Stomach (tissue), 9 donors: ENCODE results near the gene PLEKHG5. TPM values are rescaled to one million over a fixed set of nuclear protein-coding genes. Genes with fewer than 3 reads are reported as not detected.
"Not testable (repeated sequence)": the region's sequence is repeated elsewhere in the genome, so short reads cannot be mapped to it uniquely, and the experiment has no call there.

Experiments
- DNase-seq, 2 donors: peaks; one replicate each; pipeline versions ENCODE4 v3.0.0 to v3.0.0-alpha.2; 2013 to 2019
- H3K27ac ChIP-seq, 5 donors: fragments of 200-600 bp in 4 of 5; sonication (generic) in 4 of 5; one replicate each; pipeline ENCODE4 v1.5.1; 2013 to 2019; ENCODE audit warnings: mild to moderate bottlenecking in 1 of 5, moderate library complexity in 1 of 5
- H3K27me3 ChIP-seq, 3 donors: fragments of 200-600 bp; sonication (generic); one replicate each; pipeline ENCODE4 v1.5.1; 2017 to 2019; ENCODE audit warnings: mixed run types in 1 of 3
- H3K36me3 ChIP-seq, 4 donors: fragments of 200-600 bp; sonication (generic); 1 replicate in 3 of 4; 2 replicates in 1 of 4; pipeline ENCODE4 v1.5.1; 2016 to 2019
- H3K4me1 ChIP-seq, 4 donors: fragments of 200-600 bp; sonication (generic); one replicate each; pipeline ENCODE4 v1.5.1; 2016 to 2019
- H3K4me3 ChIP-seq, 4 donors: fragments of 200-600 bp; sonication (generic) in 3 of 4; one replicate each; pipeline ENCODE4 v1.5.1; 2016 to 2019; ENCODE audit warnings: mild to moderate bottlenecking in 1 of 4
- H3K9me3 ChIP-seq, 4 donors: fragments of 200-600 bp; sonication (generic); one replicate each; pipeline ENCODE4 v1.5.1; 2016 to 2019
- EP300 ChIP-seq: sonication (generic); formaldehyde crosslinking; IDR thresholded peaks from one replicate; pipeline ENCODE4 v1.6.1; 2017; ENCODE audit warnings: antibody characterized with exemption
- POLR2A ChIP-seq, 4 donors: fragments of 450-650 bp; IDR thresholded peaks; one replicate each; pipeline ENCODE4 v1.6.1; 2016; ENCODE audit warnings: antibody characterized with exemption in 4 of 4, control low read depth in 2 of 4, mild to moderate bottlenecking in 1 of 4, moderate library complexity in 1 of 4
- POLR2AphosphoS5 ChIP-seq, 3 donors: sonication (generic); formaldehyde crosslinking; IDR thresholded peaks; one replicate each; pipeline ENCODE4 v1.6.1; 2016; ENCODE audit warnings: antibody characterized with exemption in 3 of 3
- WGBS, 5 donors: extraction: QIAGEN DNeasy Blood & Tissue Kit in 3 of 5; methylation state at CpG; one replicate each; pipeline versions ENCODE4 v1.1.5 to v1.1.7; 2013 to 2018; 5-methylcytosine and 5-hydroxymethylcytosine counted together
- intact Hi-C: fragments of 100-400 bp; cut with DNase I; formaldehyde crosslinking; loops from one replicate; pipeline ENCODE4 v1.15.1; 2023; ENCODE audit warnings: low total_unique reads
- polyA plus RNA-seq, 3 donors: library from polyadenylated mRNA; stranded (reverse); fragments of 200-250 nt; gene quantifications; one replicate each; pipeline ENCODE4 v1.2.3, GENCODE V29; 2013
- total RNA-seq, 5 donors: library from RNA; depleted of rRNA; stranded (reverse); fragments of >200 nt; gene quantifications; one replicate each; pipeline versions ENCODE4 v1.1.0 to v1.2.3, GENCODE V29; 2014 to 2016
- TF ChIP-seq, protein P1 (sequence below), 7 experiments: fragments of 450-650 bp in 4 of 7; fragments of 200-600 bp in 3 of 7; sonication (generic) in 3 of 7; IDR thresholded peaks; one replicate each; pipeline ENCODE4 v1.5.1; 2016 to 2019; ENCODE audit warnings: antibody characterized with exemption in 7 of 7, control low read depth in 2 of 7, mild to moderate bottlenecking in 1 of 7
- donor health status: healthy with polysubstance abuse.
- donor health status: Bipolar disorder and iron deficiency.
- donor health status: healthy.

The PLEKHG5 gene
- total and polyA plus RNA-seq, 8 donors = 1.4 to 58.8 (median 7.4) TPM

DNA sequence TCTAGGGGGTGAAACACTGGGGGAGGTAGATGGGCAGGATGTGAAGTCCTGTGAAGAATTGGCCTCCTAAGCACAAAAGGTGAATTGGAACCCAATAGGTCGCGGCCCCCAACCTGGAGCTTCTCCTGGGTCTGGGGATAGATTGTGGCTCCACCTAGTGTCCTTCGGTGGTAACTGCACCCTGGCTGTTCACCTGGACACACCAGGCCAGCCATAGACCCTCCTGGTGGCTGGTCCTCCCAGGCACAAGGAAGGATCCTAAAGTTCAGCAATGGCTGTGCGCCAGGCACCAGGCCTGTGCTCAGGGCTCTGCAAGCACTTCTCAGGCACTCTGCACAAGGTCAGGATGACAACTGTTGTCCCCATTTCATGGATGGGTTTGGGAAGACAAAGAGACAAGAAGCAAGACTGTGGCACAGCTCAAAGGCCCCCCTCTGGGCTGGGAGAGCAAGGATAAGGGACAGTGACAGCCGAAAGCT, 53.4 kb downstream of the PLEKHG5 start:
- TF ChIP-seq, protein P1, sequence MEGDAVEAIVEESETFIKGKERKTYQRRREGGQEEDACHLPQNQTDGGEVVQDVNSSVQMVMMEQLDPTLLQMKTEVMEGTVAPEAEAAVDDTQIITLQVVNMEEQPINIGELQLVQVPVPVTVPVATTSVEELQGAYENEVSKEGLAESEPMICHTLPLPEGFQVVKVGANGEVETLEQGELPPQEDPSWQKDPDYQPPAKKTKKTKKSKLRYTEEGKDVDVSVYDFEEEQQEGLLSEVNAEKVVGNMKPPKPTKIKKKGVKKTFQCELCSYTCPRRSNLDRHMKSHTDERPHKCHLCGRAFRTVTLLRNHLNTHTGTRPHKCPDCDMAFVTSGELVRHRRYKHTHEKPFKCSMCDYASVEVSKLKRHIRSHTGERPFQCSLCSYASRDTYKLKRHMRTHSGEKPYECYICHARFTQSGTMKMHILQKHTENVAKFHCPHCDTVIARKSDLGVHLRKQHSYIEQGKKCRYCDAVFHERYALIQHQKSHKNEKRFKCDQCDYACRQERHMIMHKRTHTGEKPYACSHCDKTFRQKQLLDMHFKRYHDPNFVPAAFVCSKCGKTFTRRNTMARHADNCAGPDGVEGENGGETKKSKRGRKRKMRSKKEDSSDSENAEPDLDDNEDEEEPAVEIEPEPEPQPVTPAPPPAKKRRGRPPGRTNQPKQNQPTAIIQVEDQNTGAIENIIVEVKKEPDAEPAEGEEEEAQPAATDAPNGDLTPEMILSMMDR (IDR thresholded peaks at IDR 0.05) = peak in 5 of 7 experiments; percentile 72 to 99 (median 97)
- TF ChIP-seq EP300 (no peak), POLR2A (IDR thresholded peaks at IDR 0.05) (no peak)
- peak; percentile 69 to 82 for DNase-seq
- intact Hi-C loops = no loop called here
- peaks cover 0 to 68% (median 24%) of the 10 kb centered on the region in 3 donors for H3K27me3 ChIP-seq
- peaks cover 0 to 13% (median 12%) of the 10 kb centered on the region in 4 donors for H3K4me1 ChIP-seq
- 3 to 12% (median 8%) methylated on average over 5 of the region's 5 CpGs for WGBS, 5 donors
- H3K4me3 ChIP-seq = no peak overlapping the region
- H3K27ac ChIP-seq = no peak overlapping the region
- no peaks in the 10 kb centered on the region for H3K9me3 ChIP-seq
- H3K36me3 ChIP-seq = no peaks in the 10 kb centered on the region

DNA sequence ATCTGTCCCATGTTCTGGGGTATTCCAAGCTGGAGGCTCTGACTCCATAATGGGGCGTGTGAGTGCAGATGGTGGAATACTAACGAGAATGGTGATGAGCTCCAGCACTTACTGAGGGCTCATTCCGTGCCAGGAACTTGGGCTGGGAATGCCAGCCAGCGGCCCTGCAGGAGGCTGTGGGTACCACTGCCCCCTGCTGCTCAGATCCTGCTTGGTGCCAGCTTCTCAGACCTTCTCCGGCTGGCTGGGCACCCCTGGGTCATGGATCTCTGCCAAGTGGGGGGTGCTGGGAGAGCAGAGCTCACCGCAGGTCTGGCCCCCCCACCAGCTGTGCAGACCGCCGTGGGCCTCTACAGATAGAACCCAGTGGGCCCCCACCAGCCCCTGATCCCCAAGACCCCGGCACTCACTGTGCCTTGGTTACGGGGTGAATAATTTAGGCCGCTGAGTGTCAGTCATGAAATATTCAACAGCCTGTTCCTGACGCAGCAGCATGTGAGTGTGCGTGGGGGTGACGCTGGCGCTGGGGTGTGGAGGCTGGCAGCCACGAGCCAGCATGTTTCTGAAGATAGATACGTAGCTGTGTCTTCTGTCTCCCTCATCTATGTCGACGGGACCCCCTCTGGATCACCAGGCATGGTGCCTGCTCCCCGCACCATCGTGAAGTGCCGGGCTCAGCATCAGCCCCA, 54.3 kb downstream of the PLEKHG5 start:
- peaks cover 0 to 13% (median 12%) of the 10 kb centered on the region in 4 donors for H3K4me1 ChIP-seq
- peaks cover 0 to 70% (median 24%) of the 10 kb centered on the region in 3 donors for H3K27me3 ChIP-seq
- TF ChIP-seq, protein P1 (IDR thresholded peaks at IDR 0.05) = peak in 1 of 7 experiments; percentile 19
- H3K27ac ChIP-seq, intact Hi-C loops, H3K36me3 ChIP-seq, H3K9me3 ChIP-seq, H3K4me3 ChIP-seq: not testable (repeated sequence)
- peak in 1 of 2 donors; percentile 49 for DNase-seq
- 42 to 60% (median 53%) methylated on average over 18 to 22 of the region's 22 CpGs for WGBS, 5 donors

DNA sequence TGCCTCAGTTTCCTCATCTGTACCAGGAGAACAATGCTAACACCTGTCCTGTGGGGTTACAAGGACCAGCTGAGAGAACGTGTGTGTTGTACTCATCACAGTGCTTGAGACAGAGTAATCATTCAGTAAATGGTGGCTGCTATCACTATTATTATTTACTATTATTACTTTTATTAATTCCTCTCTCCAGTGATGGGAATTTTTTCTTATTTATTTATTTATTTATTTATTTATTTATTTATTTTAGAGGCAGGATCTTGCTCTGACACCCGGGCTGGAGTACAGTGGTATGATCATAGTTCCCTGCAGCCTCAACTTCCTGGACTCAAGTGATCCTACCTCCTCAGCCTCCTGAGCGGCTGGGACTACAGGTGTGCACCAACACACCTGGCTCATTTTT, 55.2 kb downstream of the PLEKHG5 start:
- DNase-seq, H3K9me3 ChIP-seq, intact Hi-C loops, H3K36me3 ChIP-seq, H3K4me3 ChIP-seq, H3K27ac ChIP-seq: not testable (repeated sequence)
- peaks cover 0 to 66% (median 24%) of the 10 kb centered on the region in 3 donors for H3K27me3 ChIP-seq
- WGBS, 5 donors = 69 to 84% (median 73%) methylated on average over 3 of the region's 3 CpGs
- peaks cover 0 to 13% (median 12%) of the 10 kb centered on the region in 4 donors for H3K4me1 ChIP-seq

GRCh38 chr1:6435547-6435946, 55.9 kb downstream of the PLEKHG5 start:
- intact Hi-C loops = no loop called here
- TF ChIP-seq POLR2AphosphoS5 (IDR thresholded peaks at IDR 0.05) (no peak), POLR2A (IDR thresholded peaks at IDR 0.05) (no peak), EP300 (no peak)
- TF ChIP-seq, protein P1 (IDR thresholded peaks at IDR 0.05) = no peak
- DNase-seq = no peak

DNA sequence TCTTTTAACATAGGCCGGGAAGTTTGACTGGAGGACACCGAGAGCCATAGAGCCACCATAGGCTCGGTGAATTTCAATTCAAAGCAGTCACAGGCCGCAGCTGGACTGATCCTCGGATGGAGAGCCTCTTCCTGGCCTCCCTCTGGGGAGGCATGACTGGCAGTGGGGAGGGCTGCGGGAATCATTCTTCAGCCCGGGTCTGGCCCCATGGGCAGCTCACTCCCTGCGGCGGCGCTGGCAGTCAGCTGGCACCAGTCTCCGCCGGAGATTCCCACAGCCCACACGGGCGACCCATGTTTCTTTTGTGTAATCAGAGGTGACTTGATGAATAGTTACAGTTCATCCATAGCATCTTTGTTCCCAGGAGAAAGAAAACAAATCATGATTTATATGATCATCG, 56.3 kb downstream of the PLEKHG5 start:
- H3K4me1 ChIP-seq = peaks cover 0 to 5% (median 4%) of the 10 kb centered on the region in 4 donors
- H3K9me3 ChIP-seq = no peaks in the 10 kb centered on the region
- no peak overlapping the region for H3K4me3 ChIP-seq
- DNase-seq = no peak
- 88 to 95% (median 90%) methylated on average over 12 to 15 of the region's 15 CpGs for WGBS, 5 donors
- no peak for TF ChIP-seq POLR2AphosphoS5 (IDR thresholded peaks at IDR 0.05)
- no peak for TF ChIP-seq POLR2A (IDR thresholded peaks at IDR 0.05)
- TF ChIP-seq EP300 = no peak
- TF ChIP-seq, protein P1 (IDR thresholded peaks at IDR 0.05) = no peak
- H3K27ac ChIP-seq = no peak overlapping the region
- H3K27me3 ChIP-seq = peaks cover 0 to 66% (median 17%) of the 10 kb centered on the region in 3 donors
- intact Hi-C loops = no loop called here
- no peaks in the 10 kb centered on the region for H3K36me3 ChIP-seq

More at GRCh38 chr1:6435547-6435946, 55.9 kb downstream of the PLEKHG5 start:
- Histone ChIP-seq H3K9me3 (no peaks in the 10 kb centered on the region), H3K27ac (no peak overlapping the region), H3K4me3 (no peak overlapping the region), H3K36me3 (no peaks in the 10 kb centered on the region), H3K27me3 (peaks cover 0 to 66% (median 20%) of the 10 kb centered on the region in 3 donors), H3K4me1 (peaks cover 0 to 9% (median 8%) of the 10 kb centered on the region in 4 donors)
- WGBS, 5 donors = 47 to 81% (median 74%) methylated on average over 2 to 3 of the region's 3 CpGs
